Aorta (tissue), 5 donors: Measurements from ENCODE around the gene SWI5. TPM values are rescaled to one million over a fixed set of nuclear protein-coding genes. Genes with fewer than 3 reads are reported as not detected.
"Not testable (repeated sequence)": the region's sequence is repeated elsewhere in the genome, so short reads cannot be mapped to it uniquely, and the experiment has no call there.

Experiments
- ATAC-seq: fragments of 200-7000 bp; cut with Tn5 transposase; one replicate; pipeline ENCODE4 v1.9.1; 2022; ENCODE audit warnings: moderate library complexity; ENCODE audit not compliant: low FRiP score
- DNase-seq, 2 donors: peaks; one replicate each; pipeline ENCODE4 v3.0.0-alpha.2; 2020
- H3K27ac ChIP-seq, 2 donors: one replicate each; pipeline ENCODE4 v1.5.1; 2013; ENCODE audit warnings: low read length in 2 of 2, mild to moderate bottlenecking in 2 of 2, moderate library complexity in 2 of 2, control low read depth in 1 of 2, inconsistent platforms in 1 of 2, low read depth in 1 of 2
- H3K27me3 ChIP-seq, 2 donors: one replicate each; pipeline ENCODE4 v1.6.1; 2013; ENCODE audit warnings: control low read depth in 1 of 2, low read length in 1 of 2, mild to moderate bottlenecking in 1 of 2, moderate library complexity in 1 of 2; ENCODE audit not compliant: insufficient read depth in 2 of 2, control insufficient read depth in 1 of 2
- H3K36me3 ChIP-seq, 2 donors: one replicate each; pipeline ENCODE4 v1.6.1; 2013; ENCODE audit warnings: control low read depth in 1 of 2, low read length in 1 of 2, mild to moderate bottlenecking in 1 of 2; ENCODE audit not compliant: insufficient read depth in 2 of 2, control insufficient read depth in 1 of 2
- H3K4me1 ChIP-seq, 2 donors: one replicate each; pipeline ENCODE4 v1.6.1; 2013; ENCODE audit warnings: low read length in 2 of 2, control low read depth in 1 of 2, mild to moderate bottlenecking in 1 of 2, moderate library complexity in 1 of 2; ENCODE audit not compliant: insufficient read depth in 2 of 2, control insufficient read depth in 1 of 2
- H3K4me3 ChIP-seq, 2 donors: one replicate each; pipeline ENCODE4 v1.5.1; 2013; ENCODE audit warnings: low read length in 2 of 2, control low read depth in 1 of 2, mild to moderate bottlenecking in 1 of 2
- H3K9me3 ChIP-seq: one replicate; pipeline ENCODE4 v1.6.1; 2013; ENCODE audit warnings: mild to moderate bottlenecking, low read length; ENCODE audit not compliant: control insufficient read depth
- WGBS, 2 donors: extraction: QIAGEN DNeasy Blood & Tissue Kit; methylation state at CpG; one replicate each; pipeline ENCODE4 v1.1.7; 2013; 5-methylcytosine and 5-hydroxymethylcytosine counted together
- intact Hi-C, 2 donors: fragments of 100-400 bp; cut with DNase I; formaldehyde crosslinking; loops; one replicate each; pipeline versions ENCODE4 v1.14.2 to v1.15.0; 2022
- long read RNA-seq, 2 donors: library from polyadenylated mRNA; unstranded; transcript quantifications; one replicate each; pipeline ENCODE4 v2.0.0, GENCODE V29; 2020 to 2021
- polyA plus RNA-seq, 2 donors: library from polyadenylated mRNA; stranded (reverse); fragments of 200-250 nt; gene quantifications; one replicate each; pipeline ENCODE4 v1.2.3, GENCODE V29; 2013
- total RNA-seq, 2 donors: library from RNA; stranded (reverse); fragmentation: NEBNext Ultra II Directional; extraction: Animal tissue kit (Norgen Biotek cat#: 25700); gene quantifications; one replicate each; pipeline ENCODE4 v1.2.1, GENCODE V29; 2021
- donor health status: healthy with polysubstance abuse.
- donor health status: Bipolar disorder and iron deficiency.
- donor health status: DM: no; HTN: no; CAD: no.
- donor health status: DM: no; HTN: no; CAD: no.
- donor health status: DM: yes; HTN: yes; CAD: no.

Gene SWI5
- total RNA-seq (10 to 100 TPM; 12.2 to 22.1 TPM), polyA plus RNA-seq (10 to 100 TPM; 22.7 to 30.8 TPM)
- long read RNA-seq, donor 1, transcript SWI5-203 (5 exons, 763 nt), result major isoform, 7 of 27 reads
- long read RNA-seq, donor 1, partial matches to known transcripts, result 10 of 27 reads
- long read RNA-seq, donor 1, other reads (novel, unspliced or antisense), result 3 of 27 reads
- long read RNA-seq, donor 2, partial matches to known transcripts, result 1 of 6 reads
- long read RNA-seq, donor 2, other reads (novel, unspliced or antisense), result 0 of 6 reads

DNA sequence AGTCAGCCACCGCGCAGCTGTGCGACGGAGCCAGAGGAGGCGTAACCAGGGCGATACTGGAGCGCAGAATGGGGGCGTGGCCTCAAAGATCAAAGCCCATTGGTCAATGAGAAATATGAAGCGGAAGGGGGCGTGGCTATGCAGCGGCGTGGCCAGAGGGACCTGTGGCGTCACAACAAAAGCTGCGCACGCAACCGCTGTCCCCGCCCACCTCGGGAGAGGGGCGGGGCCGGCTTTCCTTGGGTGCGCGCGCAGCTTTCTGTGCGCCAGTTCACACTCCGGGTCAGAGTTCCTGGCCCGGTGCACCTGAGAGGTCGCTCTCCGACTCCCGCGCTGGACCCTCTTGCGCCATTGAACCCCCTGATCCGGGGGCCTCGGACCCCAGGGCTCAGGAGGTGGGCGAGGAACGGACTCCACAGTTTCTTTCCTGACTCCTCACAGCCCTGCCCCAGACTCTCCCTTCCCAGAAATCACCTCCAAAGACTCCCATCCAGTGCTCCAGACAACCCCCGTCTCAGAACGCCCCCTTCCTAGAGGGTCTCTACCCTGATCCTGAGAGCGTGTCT lies at the start of gene SWI5:
Gene SWI5, plus strand, starts transcription at position 269 of the 566 bp plus-strand sequence.
- H3K4me3 ChIP-seq, result peak within 1 kb of the TSS; percentile 77 to 83
- no peaks in the 10 kb centered on the region for H3K9me3 ChIP-seq
- intact Hi-C loops, result no loop called here
- peaks cover 2 to 3% of the 10 kb centered on the region in 2 donors for H3K36me3 ChIP-seq
- 0 to 1% methylated on average over 35 to 38 of the region's 38 CpGs for WGBS, 2 donors
- H3K27me3 ChIP-seq, result no peaks in the 10 kb centered on the region
- ATAC-seq (peak; percentile 98), DNase-seq (peak; percentile 100)
- no peaks in the 10 kb centered on the region for H3K4me1 ChIP-seq
- H3K27ac ChIP-seq, result peak within 1 kb of the TSS in 1 of 2 donors; percentile 49

DNA sequence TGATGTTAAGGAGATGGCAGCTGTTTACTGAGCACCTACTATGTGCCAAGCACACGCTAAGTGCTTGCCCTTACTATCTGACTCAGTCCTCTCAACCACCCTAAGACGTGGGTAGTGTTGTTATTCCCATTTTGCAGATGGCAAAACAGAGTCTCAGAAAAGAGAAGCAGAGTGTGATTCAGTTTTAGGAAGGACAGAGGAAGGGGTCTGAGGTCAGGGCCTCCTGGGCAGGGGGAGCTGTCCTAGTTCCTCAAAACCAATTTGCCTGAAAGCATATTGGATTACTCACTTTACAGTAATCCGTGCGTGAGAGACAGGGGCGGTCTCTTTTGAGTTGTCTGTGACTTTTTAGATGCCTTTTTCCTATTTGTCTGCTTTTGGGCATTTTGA lies 49.7 kb upstream of the SWI5 start:
- no peaks in the 10 kb centered on the region for H3K36me3 ChIP-seq
- H3K27ac ChIP-seq, result no peak overlapping the region
- 86 to 90% methylated on average over 5 of the region's 5 CpGs for WGBS, 2 donors
- intact Hi-C loops, result no loop called here
- no peak for DNase-seq
- H3K4me1 ChIP-seq, result no peaks in the 10 kb centered on the region
- H3K9me3 ChIP-seq, result no peaks in the 10 kb centered on the region
- ATAC-seq, result no peak
- no peak overlapping the region for H3K4me3 ChIP-seq
- no peaks in the 10 kb centered on the region for H3K27me3 ChIP-seq

- ATAC-seq, intact Hi-C loops, H3K4me3 ChIP-seq, H3K4me1 ChIP-seq, H3K27me3 ChIP-seq, H3K27ac ChIP-seq, H3K36me3 ChIP-seq, DNase-seq, H3K9me3 ChIP-seq: not testable (repeated sequence)
- WGBS, 2 donors, result 79 to 80% methylated on average over 7 of the region's 7 CpGs
Observed at GRCh38 chr9:128230897-128231296, 45.2 kb upstream of the SWI5 start.

GRCh38 chr9:128231638-128232527 lies 44.2 kb upstream of the SWI5 start:
- intact Hi-C loops, result no loop called here
- no peak overlapping the region for H3K4me3 ChIP-seq
- DNase-seq, result peak in 1 of 2 donors; percentile 63
- no peak overlapping the region for H3K27ac ChIP-seq
- 75% methylated on average over 16 of the region's 16 CpGs for WGBS, 2 donors
- no peaks in the 10 kb centered on the region for H3K9me3 ChIP-seq
- no peaks in the 10 kb centered on the region for H3K36me3 ChIP-seq
- no peaks in the 10 kb centered on the region for H3K4me1 ChIP-seq
- ATAC-seq, result peak; percentile 70
- no peaks in the 10 kb centered on the region for H3K27me3 ChIP-seq

GRCh38 chr9:128232528-128233428 lies 43.3 kb upstream of the SWI5 start:
- Histone ChIP-seq H3K27me3 (no peaks in the 10 kb centered on the region), H3K9me3 (no peaks in the 10 kb centered on the region), H3K27ac (no peak overlapping the region), H3K4me3 (no peak overlapping the region), H3K4me1 (no peaks in the 10 kb centered on the region), H3K36me3 (no peaks in the 10 kb centered on the region)
- intact Hi-C loops, result no loop called here
- ATAC-seq, result peak; percentile 34
- 78 to 84% methylated on average over 22 of the region's 22 CpGs for WGBS, 2 donors
- DNase-seq, result peak in 1 of 2 donors; percentile 33

DNA sequence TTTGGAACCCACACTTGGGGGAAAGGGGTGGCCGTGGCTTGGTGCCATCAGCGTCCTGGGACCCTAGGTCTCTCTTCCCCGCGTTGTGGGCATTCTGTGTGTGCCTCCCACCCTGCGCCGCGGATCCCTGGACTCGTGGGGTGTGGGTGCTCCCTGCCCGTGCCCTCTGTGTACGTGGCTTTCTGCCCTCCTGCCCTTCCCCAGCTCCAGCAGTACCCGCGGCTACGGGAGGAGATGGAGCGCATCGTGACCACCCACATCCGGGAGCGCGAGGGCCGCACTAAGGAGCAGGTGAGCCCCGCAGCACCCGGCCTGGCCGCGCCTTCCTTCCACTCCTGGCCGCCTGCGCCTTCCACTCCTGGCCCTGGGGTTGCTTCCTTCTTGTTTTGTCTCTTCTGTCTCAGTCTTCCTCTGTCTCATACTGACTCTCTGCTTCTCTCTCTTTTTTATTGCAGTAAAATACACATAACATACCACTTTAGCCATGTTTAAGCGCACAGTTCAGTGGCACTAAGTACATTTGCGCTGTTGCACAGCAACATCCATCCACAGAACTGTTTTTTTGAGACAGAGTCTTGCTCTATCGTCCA lies 42.2 kb upstream of the SWI5 start:
- Histone ChIP-seq H3K9me3 (no peaks in the 10 kb centered on the region), H3K27me3 (no peaks in the 10 kb centered on the region), H3K4me1 (no peaks in the 10 kb centered on the region), H3K4me3 (no peak overlapping the region), H3K27ac (no peak overlapping the region), H3K36me3 (no peaks in the 10 kb centered on the region)
- intact Hi-C loops, result no loop called here
- ATAC-seq (peak; percentile 42), DNase-seq (peak in 1 of 2 donors; percentile 36)
- 88 to 90% methylated on average over 22 to 28 of the region's 28 CpGs for whole genome bisulfite sequencing, 2 donors

DNA sequence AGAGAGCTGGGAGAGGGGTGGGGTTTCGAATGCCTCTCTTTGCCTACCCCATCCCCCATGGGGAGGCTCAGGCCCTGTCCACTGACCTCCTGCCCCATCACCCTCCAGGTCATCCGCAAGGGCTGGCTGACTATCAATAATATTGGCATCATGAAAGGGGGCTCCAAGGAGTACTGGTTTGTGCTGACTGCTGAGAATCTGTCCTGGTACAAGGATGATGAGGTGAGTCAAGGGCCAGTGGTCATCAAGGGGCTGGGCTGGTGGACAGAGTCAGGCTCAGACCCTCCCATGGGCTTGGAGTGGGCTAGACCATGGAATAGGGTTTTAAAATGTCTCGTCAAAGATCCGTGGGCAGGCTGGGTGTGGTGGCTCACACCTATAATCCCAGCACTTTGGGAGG lies 34.0 kb upstream of the SWI5 start:
- no peaks in the 10 kb centered on the region for H3K27me3 ChIP-seq
- H3K4me1 ChIP-seq, result no peaks in the 10 kb centered on the region
- intact Hi-C loops, result no loop called here
- 89 to 90% methylated on average over 4 of the region's 4 CpGs for WGBS, 2 donors
- H3K27ac ChIP-seq, result no peak overlapping the region
- H3K36me3 ChIP-seq, result no peaks in the 10 kb centered on the region
- ATAC-seq (no peak), DNase-seq (peak in 1 of 2 donors; percentile 36)
- H3K9me3 ChIP-seq, result no peaks in the 10 kb centered on the region
- H3K4me3 ChIP-seq, result no peak overlapping the region

DNA sequence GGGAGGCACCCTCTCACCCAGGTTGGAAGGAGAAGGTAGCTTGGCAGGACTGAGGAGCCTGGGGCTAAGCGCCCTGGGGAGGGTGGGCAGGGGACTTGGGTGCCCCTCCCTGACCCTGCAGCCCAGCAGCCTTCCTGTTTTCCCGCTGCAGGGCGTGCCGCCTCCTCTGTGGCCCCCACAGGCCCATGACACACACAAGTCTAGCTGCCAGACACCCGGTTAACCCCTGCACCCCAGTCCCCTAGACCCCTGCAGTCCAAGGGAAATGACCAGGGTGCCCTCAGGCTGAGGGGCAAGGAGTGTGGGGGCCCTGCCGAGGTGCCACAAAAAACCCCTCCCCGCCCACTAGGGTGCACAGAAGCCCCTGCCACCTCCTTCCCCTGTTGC lies 33.3 kb upstream of the SWI5 start:
- WGBS, 2 donors, result 67 to 71% methylated on average over 7 of the region's 7 CpGs
- peak in 1 of 2 donors; percentile 66 for DNase-seq

More for the DNA sequence above, 33.3 kb upstream of the SWI5 start:
- Histone ChIP-seq H3K27me3 (no peaks in the 10 kb centered on the region), H3K9me3 (no peaks in the 10 kb centered on the region), H3K27ac (no peak overlapping the region), H3K4me1 (no peaks in the 10 kb centered on the region), H3K36me3 (no peaks in the 10 kb centered on the region), H3K4me3 (no peak overlapping the region)
- intact Hi-C loops, result no loop called here
- peak; percentile 36 for ATAC-seq
